ENCODE measurements around the gene NMNAT2. TPM values are rescaled to one million over a fixed set of nuclear protein-coding genes. Genes with fewer than 3 reads are reported as not detected.

Gene NMNAT2
- total RNA-seq, 1 experiment from 2014 or later, result 0.07 TPM

GRCh38 chr1:183355181-183355580, 63.0 kb downstream of the NMNAT2 start:
- H3K4me3 ChIP-seq, result no peak overlapping the region
- no peaks in the 10 kb centered on the region for H3K36me3 ChIP-seq
- H3K27me3 ChIP-seq, result peaks cover 7% of the 10 kb centered on the region; the same call in 1 of the 2 replicates
- no peaks in the 10 kb centered on the region; the same call in 1 of the 2 replicates for H3K9me3 ChIP-seq
- DNase-seq, result no peak

GRCh38 chr1:183353597-183353996, 64.6 kb downstream of the NMNAT2 start:
- Histone ChIP-seq H3K27me3 (peaks cover 7% of the 10 kb centered on the region; the same call in 1 of the 2 replicates), H3K9me3 (no peaks in the 10 kb centered on the region; the same call in 1 of the 2 replicates), H3K36me3 (no peaks in the 10 kb centered on the region), H3K4me3 (no peak overlapping the region)
- no peak for DNase-seq

GRCh38 chr1:183349201-183349711, 68.9 kb downstream of the NMNAT2 start:
- no peaks in the 10 kb centered on the region for H3K36me3 ChIP-seq
- no peaks in the 10 kb centered on the region for H3K9me3 ChIP-seq
- H3K27me3 ChIP-seq, result no peaks in the 10 kb centered on the region
- no peak overlapping the region for H3K4me3 ChIP-seq
- DNase-seq, result peak; percentile 78

- H3K4me3 ChIP-seq, result no peak overlapping the region
- H3K9me3 ChIP-seq, result no peaks in the 10 kb centered on the region
- no peaks in the 10 kb centered on the region for H3K27me3 ChIP-seq
- no peaks in the 10 kb centered on the region for H3K36me3 ChIP-seq
- no peak for DNase-seq
Measured at GRCh38 chr1:183346276-183346732, 71.9 kb downstream of the NMNAT2 start.

DNA sequence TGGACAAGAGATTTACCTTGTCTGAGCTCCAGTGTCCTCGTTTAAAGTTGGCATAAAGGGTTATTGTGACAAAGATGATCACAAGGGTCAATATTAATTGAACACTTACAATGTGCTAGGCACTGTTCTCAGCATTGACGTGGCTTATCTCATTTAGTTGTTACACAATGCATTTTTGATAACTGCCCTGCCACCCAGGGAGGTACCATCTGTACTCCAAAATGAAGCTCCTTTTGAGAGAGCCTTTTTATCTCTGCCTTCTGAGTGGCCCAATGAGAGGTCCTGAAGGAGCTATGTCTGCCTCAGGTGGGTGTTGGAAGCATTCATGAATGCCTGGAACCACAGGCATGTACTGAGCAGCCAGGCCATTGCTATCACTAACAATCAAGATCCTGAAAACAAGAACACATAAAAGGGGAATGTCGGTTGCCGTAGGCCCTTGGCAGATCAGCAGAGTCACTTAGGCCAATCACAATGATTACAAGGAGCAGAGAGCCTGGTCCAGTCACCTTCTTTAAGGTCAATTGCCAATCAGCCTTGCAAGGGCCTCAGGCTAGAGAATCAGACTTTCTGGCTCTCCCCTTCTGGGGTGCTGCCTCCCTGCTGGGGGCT, 78.5 kb downstream of the NMNAT2 start:
- H3K4me3 ChIP-seq, result no peak overlapping the region
- no peaks in the 10 kb centered on the region for H3K36me3 ChIP-seq
- no peaks in the 10 kb centered on the region for H3K9me3 ChIP-seq
- no peaks in the 10 kb centered on the region for H3K27me3 ChIP-seq
- no peak for DNase-seq

DNA sequence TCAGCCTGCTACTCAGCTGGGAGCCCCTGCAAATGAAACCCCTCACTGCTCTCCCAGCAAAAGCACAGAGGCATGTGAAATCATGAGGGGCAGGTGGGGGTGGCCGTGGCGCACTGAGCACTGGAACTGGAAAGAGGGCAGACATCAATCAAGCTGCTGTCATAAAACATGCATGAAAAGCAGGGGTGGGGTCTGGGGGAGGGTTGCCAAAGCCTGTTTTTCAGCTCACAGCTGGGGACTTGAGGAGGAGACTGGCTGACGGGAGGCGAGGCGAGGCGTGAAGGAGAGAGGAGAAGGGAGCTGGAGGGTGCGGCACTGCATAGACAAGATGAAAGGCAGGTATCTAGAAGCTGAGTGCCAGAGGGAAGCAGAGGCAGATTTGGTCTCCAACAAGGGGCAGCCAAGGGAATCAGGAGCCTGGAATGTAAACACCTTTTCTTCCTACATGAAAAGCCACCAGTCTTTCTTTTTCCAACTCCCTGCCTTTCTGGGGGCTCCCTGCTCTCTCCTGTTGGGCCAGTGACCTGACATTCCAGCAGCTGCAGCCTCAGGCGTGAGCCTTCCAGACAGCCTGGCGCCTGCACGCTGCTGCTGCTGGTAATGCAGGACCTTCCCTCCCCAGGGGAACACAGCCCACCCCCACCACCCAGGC, 87.0 kb downstream of the NMNAT2 start:
- Histone ChIP-seq H3K4me3 (no peak overlapping the region), H3K9me3 (no peaks in the 10 kb centered on the region), H3K36me3 (no peaks in the 10 kb centered on the region), H3K27me3 (no peaks in the 10 kb centered on the region)
- no peak for DNase-seq

DNA sequence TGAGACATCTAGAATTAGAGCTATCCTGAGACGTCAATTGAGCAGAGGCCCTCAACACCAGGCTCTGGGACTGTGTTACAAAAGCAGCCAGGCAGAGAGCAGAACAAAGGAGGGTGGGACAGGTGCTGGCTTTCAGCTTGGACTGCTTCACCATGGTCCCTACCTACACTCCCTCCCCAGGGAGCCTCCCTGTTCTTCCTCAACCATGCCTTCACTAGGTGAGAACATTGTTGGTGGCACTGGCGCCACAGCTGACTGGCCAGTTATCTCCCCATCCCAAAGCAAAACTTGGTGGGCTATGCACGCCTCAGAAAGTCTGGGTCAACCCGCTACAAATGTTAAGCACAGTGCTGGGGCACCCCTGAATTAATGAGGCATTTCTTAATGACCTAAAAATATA, 87.8 kb downstream of the NMNAT2 start:
- Histone ChIP-seq H3K9me3 (no peaks in the 10 kb centered on the region), H3K36me3 (no peaks in the 10 kb centered on the region), H3K27me3 (no peaks in the 10 kb centered on the region), H3K4me3 (no peak overlapping the region)
- DNase-seq, result no peak

- no peaks in the 10 kb centered on the region for H3K9me3 ChIP-seq
- H3K36me3 ChIP-seq, result no peaks in the 10 kb centered on the region
- no peaks in the 10 kb centered on the region for H3K27me3 ChIP-seq
- no peak overlapping the region for H3K4me3 ChIP-seq
- DNase-seq, result no peak
Measured at GRCh38 chr1:183328371-183328770, 89.8 kb downstream of the NMNAT2 start.

- peak; percentile 40 for DNase-seq
- Histone ChIP-seq H3K4me3 (no peak overlapping the region), H3K9me3 (no peaks in the 10 kb centered on the region), H3K36me3 (no peaks in the 10 kb centered on the region), H3K27me3 (no peaks in the 10 kb centered on the region)
Measured at GRCh38 chr1:183327434-183328290, 90.5 kb downstream of the NMNAT2 start.

- no peaks in the 10 kb centered on the region for H3K36me3 ChIP-seq
- H3K9me3 ChIP-seq, result no peaks in the 10 kb centered on the region
- no peak for DNase-seq
- H3K4me3 ChIP-seq, result no peak overlapping the region
- no peaks in the 10 kb centered on the region for H3K27me3 ChIP-seq
Measured at GRCh38 chr1:183323849-183324683, 94.1 kb downstream of the NMNAT2 start.

- H3K36me3 ChIP-seq, result no peaks in the 10 kb centered on the region
- no peak overlapping the region for H3K4me3 ChIP-seq
- H3K9me3 ChIP-seq, result no peaks in the 10 kb centered on the region
- no peak for DNase-seq
- no peaks in the 10 kb centered on the region for H3K27me3 ChIP-seq
Measured at GRCh38 chr1:183319606-183320005, 98.6 kb downstream of the NMNAT2 start.

GRCh38 chr1:183319051-183319450, 99.1 kb downstream of the NMNAT2 start:
- peak; percentile 82 for DNase-seq

DNA sequence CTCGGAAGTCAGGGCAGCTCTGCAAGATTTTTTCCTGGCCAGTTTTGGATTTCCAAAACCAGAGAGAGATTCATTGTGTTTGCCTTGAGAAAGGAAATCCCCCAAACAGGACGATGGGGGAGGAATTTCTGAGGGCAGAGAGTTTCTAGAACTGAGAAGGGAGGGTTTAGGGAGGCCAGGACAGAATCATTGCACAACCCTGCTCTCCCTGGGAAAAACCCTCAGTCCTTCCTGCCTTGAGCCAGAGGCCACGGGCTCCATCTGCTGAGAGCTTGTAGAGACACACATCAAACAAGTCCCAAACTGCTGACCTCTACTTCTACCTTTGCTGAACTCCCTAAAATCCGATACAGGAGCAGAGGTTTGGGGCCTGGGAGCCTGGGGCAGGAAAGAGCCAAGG, 99.7 kb downstream of the NMNAT2 start:
- Histone ChIP-seq H3K36me3 (no peaks in the 10 kb centered on the region), H3K27me3 (no peaks in the 10 kb centered on the region), H3K4me3 (no peak overlapping the region), H3K9me3 (no peaks in the 10 kb centered on the region)
- peak; percentile 75 for DNase-seq

More at GRCh38 chr1:183319051-183319450, 99.1 kb downstream of the NMNAT2 start:
- H3K27me3 ChIP-seq, result no peaks in the 10 kb centered on the region
- no peaks in the 10 kb centered on the region for H3K36me3 ChIP-seq
- H3K9me3 ChIP-seq, result no peaks in the 10 kb centered on the region
- no peak overlapping the region for H3K4me3 ChIP-seq

GRCh38 chr1:183315991-183316758, 102.0 kb downstream of the NMNAT2 start:
- DNase-seq, result no peak
- Histone ChIP-seq H3K9me3 (no peaks in the 10 kb centered on the region), H3K36me3 (no peaks in the 10 kb centered on the region), H3K27me3 (no peaks in the 10 kb centered on the region), H3K4me3 (no peak overlapping the region)

DNA sequence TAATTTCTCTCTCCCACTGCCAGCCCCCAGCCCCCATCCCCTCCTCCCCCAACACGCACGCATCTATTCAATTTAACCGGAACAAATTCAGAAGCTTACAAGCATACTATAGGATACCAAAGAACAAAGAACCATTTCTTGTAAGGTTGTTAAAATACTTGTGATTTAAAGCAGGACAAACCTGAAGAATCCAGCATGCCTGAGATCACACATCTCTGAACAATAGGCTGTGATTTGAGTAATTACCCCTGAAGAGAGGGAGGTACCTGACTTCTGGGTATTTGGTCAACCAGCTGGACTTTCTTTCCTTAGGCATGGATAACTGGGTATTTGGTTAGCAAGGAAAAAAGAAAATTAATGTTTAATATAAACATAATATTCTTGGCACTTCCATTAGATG, 105.1 kb downstream of the NMNAT2 start:
- Histone ChIP-seq H3K4me3 (no peak overlapping the region), H3K27me3 (no peaks in the 10 kb centered on the region), H3K9me3 (no peaks in the 10 kb centered on the region), H3K36me3 (no peaks in the 10 kb centered on the region)
- DNase-seq, result no peak
